Measurements from ENCODE around the gene PPM1H.
A peak's percentile ranks its signal among the peaks of the same experiment; 100 is the strongest.

PPM1H gene

GRCh38 chr12:62637679-62638078, 297.3 kb downstream of the PPM1H start:
- Histone ChIP-seq H3K9ac (ENCODE audit: low read length) (no peak overlapping the region), H3K4me3 (ENCODE audit: low read length) (no peak overlapping the region), H3K27me3 (ENCODE audit: control insufficient read depth, insufficient read depth, low read length) (peaks cover 19% of the 10 kb centered on the region), H3K36me3 (ENCODE audit: control insufficient read depth, low read depth, low read length) (no peaks in the 10 kb centered on the region), H3K9me3 (ENCODE audit: control insufficient read depth, low read depth, low read length) (no peaks in the 10 kb centered on the region), H3K4me1 (ENCODE audit: control insufficient read depth, low read depth, low read length) (peaks cover 17% of the 10 kb centered on the region), H3K27ac (ENCODE audit: low read length) (no peak overlapping the region)

DNA sequence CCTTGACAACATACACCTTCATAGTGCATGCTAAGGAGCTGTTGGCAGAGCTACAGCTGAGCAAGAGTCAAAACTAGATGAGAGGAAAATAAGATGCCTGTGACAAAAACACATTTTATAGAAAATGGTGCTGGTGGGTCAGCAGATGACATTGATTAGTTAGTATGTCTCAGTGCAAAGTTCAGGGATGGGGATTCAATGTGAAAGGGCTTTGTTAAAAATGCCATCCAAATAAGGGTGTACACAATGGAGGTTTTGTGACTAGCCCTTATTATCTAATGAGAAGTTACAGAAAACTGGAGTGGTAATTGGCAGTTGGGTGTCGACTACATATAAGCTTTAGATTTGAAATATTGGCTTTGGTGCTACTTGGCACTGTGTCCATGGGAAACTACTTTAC, 299.3 kb downstream of the PPM1H start:
- H3K4me3 ChIP-seq (ENCODE audit: low read length) = no peak overlapping the region
- H3K27ac ChIP-seq (ENCODE audit: low read length) = no peak overlapping the region
- H3K9me3 ChIP-seq (ENCODE audit: control insufficient read depth, low read depth, low read length) = no peaks in the 10 kb centered on the region
- peaks cover 20% of the 10 kb centered on the region for H3K4me1 ChIP-seq (ENCODE audit: control insufficient read depth, low read depth, low read length)
- no peaks in the 10 kb centered on the region for H3K36me3 ChIP-seq (ENCODE audit: control insufficient read depth, low read depth, low read length)
- H3K27me3 ChIP-seq (ENCODE audit: control insufficient read depth, insufficient read depth, low read length) = peaks cover 40% of the 10 kb centered on the region
- H3K9ac ChIP-seq (ENCODE audit: low read length) = no peak overlapping the region

DNA sequence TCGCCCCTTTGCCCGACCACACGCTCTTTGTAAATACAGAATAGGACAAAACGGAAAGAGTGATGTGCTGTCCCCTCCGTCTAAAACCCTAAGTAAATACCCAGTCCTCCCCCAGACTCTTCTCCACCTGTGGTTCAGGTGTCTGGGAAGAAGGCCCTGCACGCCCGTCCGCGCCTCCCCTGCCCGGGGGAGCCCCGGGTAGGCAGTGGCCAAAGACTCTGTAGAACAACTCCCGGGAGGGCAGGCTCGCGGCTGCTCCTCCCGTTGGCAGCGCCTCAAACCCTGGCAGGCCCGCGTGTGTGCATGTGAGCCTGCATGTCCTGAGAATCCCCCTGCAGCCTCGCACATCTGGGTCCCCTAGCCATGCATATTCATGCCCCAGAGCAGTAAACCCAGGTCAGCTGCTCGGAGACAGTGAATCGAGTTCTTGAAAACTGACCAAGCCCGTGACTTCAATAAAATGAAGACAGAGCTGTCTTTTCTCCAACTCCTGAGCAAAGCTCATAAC, 302.5 kb downstream of the PPM1H start:
- Histone ChIP-seq H3K36me3 (ENCODE audit: control insufficient read depth, low read depth, low read length) (no peaks in the 10 kb centered on the region), H3K4me3 (ENCODE audit: low read length) (peak overlapping the region; percentile 62), H3K4me1 (ENCODE audit: control insufficient read depth, low read depth, low read length) (peaks cover 42% of the 10 kb centered on the region), H3K27me3 (ENCODE audit: control insufficient read depth, insufficient read depth, low read length) (peaks cover 53% of the 10 kb centered on the region), H3K27ac (ENCODE audit: low read length) (no peak overlapping the region), H3K9me3 (ENCODE audit: control insufficient read depth, low read depth, low read length) (no peaks in the 10 kb centered on the region), H3K9ac (ENCODE audit: low read length) (peak overlapping the region; percentile 21)

DNA sequence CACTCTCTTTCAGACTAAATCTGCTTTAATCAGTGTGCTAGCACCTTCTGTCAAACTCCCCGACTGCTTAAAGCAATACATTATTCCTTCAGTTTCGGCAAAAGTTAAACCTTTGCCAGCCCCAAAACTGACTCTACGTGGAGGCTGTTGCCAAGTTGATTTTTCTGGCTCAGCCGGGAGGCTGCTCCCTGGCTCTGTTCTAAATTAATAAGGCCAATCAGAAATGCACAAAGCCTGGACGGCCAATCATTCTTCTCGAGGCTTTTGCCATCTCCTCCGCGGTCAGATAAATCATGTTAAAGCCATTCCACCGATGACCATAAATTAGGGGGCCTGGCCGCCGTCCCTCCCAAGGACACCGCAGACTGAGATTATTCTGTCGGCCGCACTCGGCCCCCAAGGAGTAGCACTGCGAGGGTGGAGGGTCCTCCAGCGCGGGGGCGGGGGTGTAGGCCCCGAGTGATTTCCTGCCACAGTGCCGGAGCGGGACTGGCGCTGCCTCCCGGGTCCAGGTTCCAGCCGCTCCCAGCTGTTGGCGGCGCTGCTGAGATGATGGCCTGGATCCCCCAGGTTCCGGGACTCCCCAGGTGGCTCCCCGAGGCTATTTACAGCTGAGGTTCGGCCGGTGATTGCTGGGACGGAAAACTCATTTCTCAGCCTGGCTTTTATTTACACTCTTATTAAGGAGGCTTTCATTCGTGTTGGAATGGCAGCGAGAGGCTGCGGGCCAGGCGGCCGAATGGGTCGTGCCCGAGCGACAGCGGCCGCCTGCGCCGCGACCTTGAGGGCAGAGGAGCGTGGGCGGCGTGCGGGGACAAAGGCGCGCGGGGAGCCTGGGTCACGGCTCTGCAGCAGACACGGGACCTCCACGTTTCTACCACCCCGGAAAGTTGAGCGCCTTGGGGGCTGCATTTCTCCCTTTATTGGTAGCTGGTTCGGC, 303.2 kb downstream of the PPM1H start:
- peaks cover 53% of the 10 kb centered on the region for H3K27me3 ChIP-seq (ENCODE audit: control insufficient read depth, insufficient read depth, low read length)
- no peak overlapping the region for H3K27ac ChIP-seq (ENCODE audit: low read length)
- H3K9ac ChIP-seq (ENCODE audit: low read length) = peak overlapping the region; percentile 21
- H3K9me3 ChIP-seq (ENCODE audit: control insufficient read depth, low read depth, low read length) = no peaks in the 10 kb centered on the region
- H3K4me3 ChIP-seq (ENCODE audit: low read length) = peak overlapping the region; percentile 62
- peaks cover 40% of the 10 kb centered on the region for H3K4me1 ChIP-seq (ENCODE audit: control insufficient read depth, low read depth, low read length)
- H3K36me3 ChIP-seq (ENCODE audit: control insufficient read depth, low read depth, low read length) = no peaks in the 10 kb centered on the region

DNA sequence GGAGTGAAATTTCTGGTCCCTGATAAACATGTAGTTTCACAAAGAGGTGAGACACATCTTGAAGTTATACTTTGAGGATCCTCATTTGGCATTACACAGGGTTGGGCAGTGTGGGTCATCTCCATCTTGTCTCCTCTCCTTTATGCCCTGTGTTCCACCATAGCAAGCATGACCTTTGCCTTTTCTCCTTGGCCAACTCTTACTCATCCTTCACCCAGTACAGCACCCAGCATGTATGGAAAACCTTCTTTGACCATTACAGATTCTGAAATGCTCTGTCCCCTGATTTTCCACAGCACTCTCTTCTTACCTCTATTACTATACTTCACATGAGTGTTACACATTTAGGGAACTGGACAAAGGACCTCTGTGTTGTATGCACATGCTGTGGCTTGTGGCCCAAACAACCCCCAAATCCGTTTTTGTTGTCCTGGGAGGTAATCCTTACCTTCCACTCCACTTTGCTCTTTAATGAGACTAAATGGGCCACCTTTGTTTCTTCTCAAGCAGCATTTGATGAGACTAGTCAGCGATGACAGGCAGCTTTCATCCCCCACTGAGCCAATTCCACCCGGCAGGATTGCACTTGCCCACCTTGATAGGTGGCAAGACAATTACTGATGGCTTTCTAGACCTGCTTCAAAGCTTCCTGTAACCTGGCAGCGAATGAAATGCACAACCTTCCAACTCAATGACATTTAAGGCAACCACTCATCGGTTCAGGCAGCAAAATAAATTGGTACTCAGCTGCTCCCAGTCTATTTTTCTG, 304.8 kb downstream of the PPM1H start:
- Histone ChIP-seq H3K9ac (ENCODE audit: low read length) (no peak overlapping the region), H3K27me3 (ENCODE audit: control insufficient read depth, insufficient read depth, low read length) (peaks cover 53% of the 10 kb centered on the region), H3K4me1 (ENCODE audit: control insufficient read depth, low read depth, low read length) (peaks cover 40% of the 10 kb centered on the region), H3K36me3 (ENCODE audit: control insufficient read depth, low read depth, low read length) (no peaks in the 10 kb centered on the region), H3K27ac (ENCODE audit: low read length) (no peak overlapping the region), H3K9me3 (ENCODE audit: control insufficient read depth, low read depth, low read length) (no peaks in the 10 kb centered on the region), H3K4me3 (ENCODE audit: low read length) (peak overlapping the region; percentile 2)

- Histone ChIP-seq H3K9me3 (ENCODE audit: control insufficient read depth, low read depth, low read length) (no peaks in the 10 kb centered on the region), H3K4me1 (ENCODE audit: control insufficient read depth, low read depth, low read length) (peaks cover 40% of the 10 kb centered on the region), H3K27me3 (ENCODE audit: control insufficient read depth, insufficient read depth, low read length) (peaks cover 51% of the 10 kb centered on the region), H3K4me3 (ENCODE audit: low read length) (peak overlapping the region; percentile 2), H3K36me3 (ENCODE audit: control insufficient read depth, low read depth, low read length) (no peaks in the 10 kb centered on the region), H3K27ac (ENCODE audit: low read length) (no peak overlapping the region), H3K9ac (ENCODE audit: low read length) (no peak overlapping the region)
Measured at GRCh38 chr12:62629413-62629812, 305.5 kb downstream of the PPM1H start.

DNA sequence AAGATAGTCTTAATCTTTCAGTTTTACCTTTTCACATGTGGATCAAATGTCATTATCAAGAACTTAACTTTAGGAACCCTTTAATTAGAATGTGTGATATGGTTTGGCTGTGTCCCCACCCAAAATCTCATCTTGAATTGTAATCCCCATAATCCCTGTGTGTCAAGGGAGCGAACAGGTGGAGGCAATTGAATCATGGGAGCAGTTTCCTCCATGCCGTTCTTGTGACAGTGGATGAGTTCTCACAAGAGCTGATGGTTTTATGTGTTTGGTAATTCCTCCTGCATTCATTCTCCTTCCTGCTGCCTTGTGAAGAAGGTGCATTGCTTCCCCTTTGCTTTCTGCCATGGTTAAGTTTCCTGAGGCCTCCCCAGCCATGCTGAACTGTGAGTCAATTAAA, 307.8 kb downstream of the PPM1H start:
- H3K27me3 ChIP-seq (ENCODE audit: control insufficient read depth, insufficient read depth, low read length) = peaks cover 29% of the 10 kb centered on the region
- no peak overlapping the region for H3K4me3 ChIP-seq (ENCODE audit: low read length)
- H3K27ac ChIP-seq (ENCODE audit: low read length) = no peak overlapping the region
- no peaks in the 10 kb centered on the region for H3K9me3 ChIP-seq (ENCODE audit: control insufficient read depth, low read depth, low read length)
- H3K9ac ChIP-seq (ENCODE audit: low read length) = no peak overlapping the region
- H3K4me1 ChIP-seq (ENCODE audit: control insufficient read depth, low read depth, low read length) = peaks cover 33% of the 10 kb centered on the region
- H3K36me3 ChIP-seq (ENCODE audit: control insufficient read depth, low read depth, low read length) = no peaks in the 10 kb centered on the region

GRCh38 chr12:62625228-62625627, 309.7 kb downstream of the PPM1H start:
- no peak overlapping the region for H3K9ac ChIP-seq (ENCODE audit: low read length)
- peaks cover 27% of the 10 kb centered on the region for H3K4me1 ChIP-seq (ENCODE audit: control insufficient read depth, low read depth, low read length)
- no peaks in the 10 kb centered on the region for H3K9me3 ChIP-seq (ENCODE audit: control insufficient read depth, low read depth, low read length)
- no peak overlapping the region for H3K4me3 ChIP-seq (ENCODE audit: low read length)
- H3K36me3 ChIP-seq (ENCODE audit: control insufficient read depth, low read depth, low read length) = no peaks in the 10 kb centered on the region
- H3K27me3 ChIP-seq (ENCODE audit: control insufficient read depth, insufficient read depth, low read length) = peaks cover 9% of the 10 kb centered on the region
- H3K27ac ChIP-seq (ENCODE audit: low read length) = no peak overlapping the region

- Histone ChIP-seq H3K9me3 (ENCODE audit: control insufficient read depth, low read depth, low read length) (no peaks in the 10 kb centered on the region), H3K27ac (ENCODE audit: low read length) (no peak overlapping the region), H3K4me1 (ENCODE audit: control insufficient read depth, low read depth, low read length) (peaks cover 11% of the 10 kb centered on the region), H3K4me3 (ENCODE audit: low read length) (no peak overlapping the region), H3K9ac (ENCODE audit: low read length) (no peak overlapping the region), H3K36me3 (ENCODE audit: control insufficient read depth, low read depth, low read length) (no peaks in the 10 kb centered on the region), H3K27me3 (ENCODE audit: control insufficient read depth, insufficient read depth, low read length) (no peaks in the 10 kb centered on the region)
Measured at GRCh38 chr12:62622177-62622576, 312.8 kb downstream of the PPM1H start.

DNA sequence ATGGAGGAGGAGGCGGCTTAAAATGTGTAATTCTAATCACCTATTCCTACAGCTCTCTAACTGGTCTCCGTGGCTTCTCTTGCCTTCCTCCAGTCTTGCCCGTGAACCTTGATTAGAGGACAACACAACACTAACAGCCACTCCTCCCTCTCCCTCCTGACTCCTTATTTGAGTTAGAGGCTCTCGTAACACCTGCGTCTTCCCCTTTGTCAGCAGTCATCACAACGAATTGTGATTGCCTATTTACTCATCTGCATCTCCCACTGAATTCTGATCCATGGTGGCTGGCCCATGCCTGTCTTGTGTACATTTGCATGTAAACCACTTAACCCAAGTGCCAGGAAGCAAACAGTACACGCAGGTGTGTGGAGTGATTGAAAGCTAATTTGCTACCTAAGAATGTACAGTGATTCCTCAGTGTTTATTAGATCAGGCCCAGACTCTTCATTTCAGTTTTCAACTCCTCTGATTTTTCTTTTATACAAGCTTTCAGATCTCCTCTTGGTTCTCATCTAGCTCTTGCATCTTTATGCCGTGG, 313.8 kb downstream of the PPM1H start:
- H3K4me1 ChIP-seq (ENCODE audit: control insufficient read depth, low read depth, low read length) = peaks cover 12% of the 10 kb centered on the region
- H3K36me3 ChIP-seq (ENCODE audit: control insufficient read depth, low read depth, low read length) = no peaks in the 10 kb centered on the region
- no peak overlapping the region for H3K27ac ChIP-seq (ENCODE audit: low read length)
- H3K27me3 ChIP-seq (ENCODE audit: control insufficient read depth, insufficient read depth, low read length) = no peaks in the 10 kb centered on the region
- H3K9ac ChIP-seq (ENCODE audit: low read length) = no peak overlapping the region
- no peak overlapping the region for H3K4me3 ChIP-seq (ENCODE audit: low read length)
- no peaks in the 10 kb centered on the region for H3K9me3 ChIP-seq (ENCODE audit: control insufficient read depth, low read depth, low read length)

- Histone ChIP-seq H3K27ac (ENCODE audit: low read length) (no peak overlapping the region), H3K36me3 (ENCODE audit: control insufficient read depth, low read depth, low read length) (no peaks in the 10 kb centered on the region), H3K27me3 (ENCODE audit: control insufficient read depth, insufficient read depth, low read length) (no peaks in the 10 kb centered on the region)
Measured at GRCh38 chr12:62618930-62619329, 316.0 kb downstream of the PPM1H start.

More at GRCh38 chr12:62618930-62619329, 316.0 kb downstream of the PPM1H start:
- H3K4me3 ChIP-seq (ENCODE audit: low read length) = no peak overlapping the region
- peaks cover 12% of the 10 kb centered on the region for H3K4me1 ChIP-seq (ENCODE audit: control insufficient read depth, low read depth, low read length)
- H3K9me3 ChIP-seq (ENCODE audit: control insufficient read depth, low read depth, low read length) = no peaks in the 10 kb centered on the region
- H3K9ac ChIP-seq (ENCODE audit: low read length) = no peak overlapping the region
